WTC11 (cell line): Measurements from ENCODE around the gene TUBGCP3.

Experiments
- ATF2 ChIP-seq: sonication (generic); formaldehyde crosslinking; IDR thresholded peaks from 2 replicates; pipeline ENCODE4 v1.8.1; 2022; ENCODE audit warnings: low read depth, missing genetic modification reagents, borderline replicate concordance
- CTCF ChIP-seq: fragments of 200-600 bp; IDR thresholded peaks from 2 replicates; pipeline ENCODE4 v1.8.0; 2022; ENCODE audit warnings: antibody characterized with exemption
- ERG ChIP-seq: fragments of 250-450 bp; sonication (Bioruptor Pico); IDR thresholded peaks from 2 replicates; pipeline ENCODE4 v1.8.0; 2021; ENCODE audit warnings: mild to moderate bottlenecking
- ETV6 ChIP-seq: sonication (generic); formaldehyde crosslinking; IDR thresholded peaks from 2 replicates; pipeline ENCODE4 v1.8.1; 2022; ENCODE audit warnings: mild to moderate bottlenecking, missing genetic modification reagents
- FOXJ3 ChIP-seq: sonication (generic); formaldehyde crosslinking; IDR thresholded peaks from 2 replicates; pipeline ENCODE4 v1.9.0; 2021; ENCODE audit warnings: missing genetic modification reagents, mild to moderate bottlenecking, borderline replicate concordance
- KAT7 ChIP-seq: sonication (generic); formaldehyde crosslinking; IDR thresholded peaks from 2 replicates; pipeline ENCODE4 v1.8.1; 2023; ENCODE audit warnings: missing genetic modification reagents, mild to moderate bottlenecking, borderline replicate concordance
- MAX ChIP-seq: sonication (generic); formaldehyde crosslinking; IDR thresholded peaks from 2 replicates; pipeline ENCODE4 v1.8.0; 2022; ENCODE audit warnings: mild to moderate bottlenecking, missing genetic modification reagents
- NFYB ChIP-seq: sonication (generic); formaldehyde crosslinking; conservative IDR thresholded peaks from 2 replicates; pipeline ENCODE4 v1.8.0; 2022; ENCODE audit warnings: low read depth, missing genetic modification reagents
- PREB ChIP-seq: sonication (generic); formaldehyde crosslinking; IDR thresholded peaks from 2 replicates; pipeline ENCODE4 v1.8.1; 2022; ENCODE audit warnings: mild to moderate bottlenecking, missing genetic modification reagents, moderate library complexity, borderline replicate concordance
- SMAD3 ChIP-seq: sonication (generic); formaldehyde crosslinking; IDR thresholded peaks from 2 replicates; pipeline ENCODE4 v1.8.0; 2022; ENCODE audit warnings: missing genetic modification reagents, mild to moderate bottlenecking, borderline replicate concordance
- SP1 ChIP-seq: sonication (generic); formaldehyde crosslinking; conservative IDR thresholded peaks from 2 replicates; pipeline ENCODE4 v1.8.1; 2022; ENCODE audit warnings: missing genetic modification reagents
- STAT6 ChIP-seq: sonication (generic); formaldehyde crosslinking; conservative IDR thresholded peaks from 2 replicates; pipeline ENCODE4 v1.8.1; 2023; ENCODE audit warnings: mild to moderate bottlenecking, low read depth, missing genetic modification reagents, moderate library complexity
- ZNF423 ChIP-seq: fragments of 250-450 bp; sonication (Bioruptor Pico); IDR thresholded peaks from 2 replicates; pipeline ENCODE4 v2.1.2; 2022; ENCODE audit warnings: mild to moderate bottlenecking, moderate library complexity

GRCh38 chr13:112624040-112624439 is 36.1 kb upstream of the TUBGCP3 start:
- TF ChIP-seq CTCF (no peak), ATF2 (CRISPR knock-in tag) (no peak), FOXJ3 (CRISPR knock-in tag) (no peak), STAT6 (no peak), SP1 (CRISPR knock-in tag) (no peak), KAT7 (CRISPR knock-in tag) (no peak), ERG (CRISPR knock-in tag) (no peak), MAX (CRISPR knock-in tag) (no peak), ETV6 (CRISPR knock-in tag) (no peak), ZNF423 (CRISPR knock-in tag) (no peak), PREB (CRISPR knock-in tag) (no peak), SMAD3 (CRISPR knock-in tag) (no peak), NFYB (no peak)
